HepG2 (cell line): ENCODE results near the gene CPNE2. TPM values are rescaled to one million over a fixed set of nuclear protein-coding genes. Genes with fewer than 3 reads are reported as not detected.

Source experiments
- ATAC-seq: fragments of 200-7000 bp; cut with Tn5 transposase; 3 replicates; pipeline ENCODE4 v1.9.1; 2020; ENCODE audit warnings: mild to moderate bottlenecking, moderate library complexity
- BruUV-seq: library from RNA; stranded (reverse); fragments of 400-500 nt; replicated peaks from 2 replicates; lab custom pipeline; 2021; lab: Mats Ljungman, UMichigan
- CTCF ChIA-PET: fragments of 300-600 bp; formaldehyde crosslinking; extraction: SDS; loops from one replicate; lab custom pipeline; 2021; ENCODE audit warnings: low total read pairs, inconsistent platforms, low intra/inter-chr PET ratio; lab: Yijun Ruan, JAX
- POLR2A ChIA-PET: fragments of 350-600 bp; sonication (Branson Sonifier 250); formaldehyde crosslinking; loops from one replicate; lab custom pipeline; 2020; ENCODE audit warnings: antibody characterized with exemption, inconsistent platforms; lab: Yijun Ruan, JAX
- DNase-seq: peaks from one replicate; pipeline ENCODE4 v3.0.0-alpha.2; 2015; ENCODE audit warnings: low spot score
- FAIRE-seq: peaks from 3 replicates; lab custom pipeline; 2011; peaks lifted over from hg19 to GRCh38; lab: Jason Lieb, UNC
- H2AFZ ChIP-seq: one replicate; pipeline ENCODE4 v1.6.1; 2011; ENCODE audit warnings: low read length, inconsistent platforms
- H3K27ac ChIP-seq: fragments of 300-600 bp; 3 replicates; pipeline ENCODE4 v1.8.0; 2011; ENCODE audit warnings: mixed run types, mild to moderate bottlenecking, mixed read lengths, low read length, inconsistent platforms; ENCODE audit not compliant: insufficient read depth; ENCODE audit errors: extremely low read length
- H3K27me3 ChIP-seq, 2 experiments: fragments of 200-600 bp in 1 of 2; 2 replicates in 1 of 2; 3 replicates in 1 of 2; pipeline versions ENCODE4 v1.6.0 to v1.8.0; 2011; ENCODE audit warnings: low read length in 2 of 2, mild to moderate bottlenecking in 2 of 2, moderate library complexity in 2 of 2, inconsistent platforms in 1 of 2; ENCODE audit not compliant: insufficient read depth in 2 of 2, control insufficient read depth in 1 of 2
- H3K36me3 ChIP-seq, 2 experiments: fragments of 200-600 bp in 1 of 2; replicated peaks in 1 of 2; 2 replicates in 1 of 2; 3 replicates in 1 of 2; pipeline versions ENCODE4 v1.5.1 to v1.8.0; 2011; ENCODE audit warnings: low read length in 2 of 2, inconsistent platforms in 1 of 2; ENCODE audit not compliant: insufficient read depth in 2 of 2, control insufficient read depth in 1 of 2
- H3K4me1 ChIP-seq: 2 replicates; pipeline ENCODE4 v1.5.1; 2012; ENCODE audit warnings: low read length, inconsistent platforms; ENCODE audit not compliant: insufficient read depth
- H3K4me2 ChIP-seq: 2 replicates; pipeline ENCODE4 v1.6.0; 2011; ENCODE audit warnings: low read depth, low read length, inconsistent platforms
- H3K4me3 ChIP-seq, 3 experiments: fragments of 200-600 bp in 1 of 3; sonication (generic), shearing (Covaris generic) in 1 of 3; replicated peaks in 1 of 3; 2 replicates each; pipeline ENCODE4 v1.5.1; 2011 to 2016; ENCODE audit warnings: low read length in 3 of 3, inconsistent platforms in 2 of 3, low read depth in 2 of 3, mild to moderate bottlenecking in 2 of 3, control low read depth in 1 of 3, mixed read lengths in 1 of 3; ENCODE audit not compliant: insufficient read depth in 1 of 3
- H3K79me2 ChIP-seq: one replicate; pipeline ENCODE4 v1.6.1; 2011; ENCODE audit warnings: low read length, inconsistent platforms; ENCODE audit not compliant: insufficient read depth
- H3K9ac ChIP-seq: 2 replicates; pipeline ENCODE4 v1.6.0; 2011; ENCODE audit warnings: mild to moderate bottlenecking, low read depth, low read length, inconsistent platforms; ENCODE audit not compliant: insufficient read depth
- H3K9me3 ChIP-seq: 2 replicates; pipeline ENCODE4 v1.5.1; 2012; ENCODE audit warnings: mild to moderate bottlenecking, low read length
- H4K20me1 ChIP-seq: 2 replicates; pipeline ENCODE4 v1.6.0; 2011; ENCODE audit warnings: inconsistent platforms, mild to moderate bottlenecking, low read length, moderate library complexity; ENCODE audit not compliant: insufficient read depth
- SP140L ChIP-seq: sonication (generic); formaldehyde crosslinking; IDR thresholded peaks from 2 replicates; pipeline ENCODE4 v1.4.0; 2020; ENCODE audit warnings: missing genetic modification reagents, borderline replicate concordance
- ZFP36 ChIP-seq: fragments of 150-350 bp; IDR thresholded peaks from 2 replicates; pipeline ENCODE4 v1.6.1; 2018; ENCODE audit warnings: borderline replicate concordance, low read length, low read depth; ENCODE audit not compliant: partially characterized antibody
- ZMYM2 ChIP-seq: sonication (generic); formaldehyde crosslinking; IDR thresholded peaks from 2 replicates; pipeline ENCODE4 v1.8.0; 2022; ENCODE audit warnings: mild to moderate bottlenecking, missing genetic modification reagents
- ZSCAN20 ChIP-seq: sonication (generic); formaldehyde crosslinking; IDR thresholded peaks from 2 replicates; pipeline ENCODE4 v1.4.0; 2020; ENCODE audit warnings: missing genetic modification reagents, mild to moderate bottlenecking, borderline replicate concordance
- WGBS: methylation state at CpG from one replicate; pipeline ENCODE4 v1.1.6; 2017; ENCODE audit warnings: low lambda C conversion rate; 5-methylcytosine and 5-hydroxymethylcytosine counted together
- in situ Hi-C: cut with HindIII; loops from 2 replicates; pipeline ENCODE4 v1.10.0; 2017; ENCODE audit warnings: low pct_unique_long_range_greater_than_20kb; ENCODE audit not compliant: extremely low pct_ligation_motif_present
- intact Hi-C: fragments of 100-400 bp; cut with micrococcal nuclease; formaldehyde crosslinking; loops from one replicate; pipeline ENCODE4 v1.10.0; 2022; ENCODE audit not compliant: unreplicated experiment
- polyA plus RNA-seq, 8 experiments: library from polyadenylated mRNA; depleted of rRNA in 3 of 8; stranded (reverse) in 7 of 8; unstranded in 1 of 8; fragments of >200 nt; fragmentation: Illumina TruSeq in 4 of 8; extraction: Trizol in 4 of 8; gene quantifications; 2 replicates each; pipeline versions ENCODE4 v1.2.1 to v1.2.3, GENCODE V29; 2011 to 2016; ENCODE audit warnings: low read depth in 4 of 8, missing spikeins in 1 of 8, mixed read lengths in 1 of 8; ENCODE audit not compliant: insufficient read depth in 1 of 8
- total RNA-seq, 5 experiments: library from RNA; depleted of rRNA; stranded (reverse); fragments of >200 nt; fragmentation: Illumina TruSeq; extraction: Trizol; gene quantifications; 2 replicates each; pipeline ENCODE4 v1.2.3, GENCODE V29; 2016; ENCODE audit warnings: low read depth in 1 of 5
- TF ChIP-seq, protein P1 (sequence below): IDR thresholded peaks from 2 replicates; pipeline ENCODE4 v1.6.1; 2016; ENCODE audit warnings: missing compliant biosample characterization, missing genetic modification reagents, borderline replicate concordance
- TF ChIP-seq, protein P2 (sequence below): sonication (generic); formaldehyde crosslinking; IDR thresholded peaks from 2 replicates; pipeline ENCODE4 v1.5.0; 2020; ENCODE audit warnings: mild to moderate bottlenecking, missing genetic modification reagents

Gene CPNE2
- total and polyA plus RNA-seq, 2 of the 13 experiments (the other 11 are each of a cell fraction or from before 2014, with no cell fraction given) = 10.6 to 23.3 TPM

DNA sequence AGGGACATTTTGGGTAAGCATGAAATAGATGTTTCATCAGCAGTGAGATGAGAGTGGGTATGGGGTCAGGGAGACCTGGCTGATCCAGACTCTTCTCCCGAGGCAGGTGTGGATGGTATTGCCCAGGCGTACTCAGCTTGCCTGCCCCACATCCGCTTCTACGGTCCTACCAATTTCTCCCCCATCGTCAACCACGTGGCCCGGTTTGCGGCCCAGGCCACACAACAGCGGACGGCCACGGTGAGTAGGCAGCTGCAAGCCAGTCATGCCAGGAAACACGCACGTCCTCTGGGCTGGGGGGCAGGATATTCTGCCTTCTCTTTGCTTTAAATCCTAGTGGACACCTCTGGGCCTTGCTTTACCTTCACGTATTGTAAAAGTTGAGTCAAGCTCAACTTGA, 44.7 kb downstream of the CPNE2 start:
- intact Hi-C loops = no loop called here
- TF ChIP-seq SP140L (CRISPR knock-in tag) = no peak
- no peak for TF ChIP-seq ZFP36
- TF ChIP-seq, protein P1, sequence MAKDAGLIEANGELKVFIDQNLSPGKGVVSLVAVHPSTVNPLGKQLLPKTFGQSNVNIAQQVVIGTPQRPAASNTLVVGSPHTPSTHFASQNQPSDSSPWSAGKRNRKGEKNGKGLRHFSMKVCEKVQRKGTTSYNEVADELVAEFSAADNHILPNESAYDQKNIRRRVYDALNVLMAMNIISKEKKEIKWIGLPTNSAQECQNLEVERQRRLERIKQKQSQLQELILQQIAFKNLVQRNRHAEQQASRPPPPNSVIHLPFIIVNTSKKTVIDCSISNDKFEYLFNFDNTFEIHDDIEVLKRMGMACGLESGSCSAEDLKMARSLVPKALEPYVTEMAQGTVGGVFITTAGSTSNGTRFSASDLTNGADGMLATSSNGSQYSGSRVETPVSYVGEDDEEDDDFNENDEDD = no peak
- TF ChIP-seq ZSCAN20 (CRISPR knock-in tag) = no peak
- no peak for TF ChIP-seq ZMYM2 (CRISPR knock-in tag)
- TF ChIP-seq, protein P2, sequence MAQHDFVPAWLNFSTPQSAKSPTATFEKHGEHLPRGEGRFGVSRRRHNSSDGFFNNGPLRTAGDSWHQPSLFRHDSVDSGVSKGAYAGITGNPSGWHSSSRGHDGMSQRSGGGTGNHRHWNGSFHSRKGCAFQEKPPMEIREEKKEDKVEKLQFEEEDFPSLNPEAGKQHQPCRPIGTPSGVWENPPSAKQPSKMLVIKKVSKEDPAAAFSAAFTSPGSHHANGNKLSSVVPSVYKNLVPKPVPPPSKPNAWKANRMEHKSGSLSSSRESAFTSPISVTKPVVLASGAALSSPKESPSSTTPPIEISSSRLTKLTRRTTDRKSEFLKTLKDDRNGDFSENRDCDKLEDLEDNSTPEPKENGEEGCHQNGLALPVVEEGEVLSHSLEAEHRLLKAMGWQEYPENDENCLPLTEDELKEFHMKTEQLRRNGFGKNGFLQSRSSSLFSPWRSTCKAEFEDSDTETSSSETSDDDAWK (CRISPR knock-in tag) = no peak
- TF ChIP-seq, all 625 proteins: peak for 0
- Histone ChIP-seq H3K27ac (no peak overlapping the region), H3K9ac (no peak overlapping the region), H4K20me1 (no peaks in the 10 kb centered on the region), H3K4me2 (no peak overlapping the region), H3K36me3 (no peaks in the 10 kb centered on the region), H3K9me3 (no peaks in the 10 kb centered on the region), H2AFZ (no peak overlapping the region), H3K4me3 (no peak overlapping the region), H3K79me2 (no peaks in the 10 kb centered on the region), H3K27me3 (no peaks in the 10 kb centered on the region), H3K4me1 (peaks cover 17% of the 10 kb centered on the region)
- BruUV-seq = no TSS peak
- no peak for DNase-seq
- FAIRE-seq = no peak
- 84% methylated on average over 14 of the region's 14 CpGs for WGBS
- no peak for ATAC-seq
- POLR2A ChIA-PET = interaction anchor here (1.3 kb wide), 1 partner anchor 13 kb away, joined by 4 read pairs; no protein-coding TSS in a partner anchor
- CTCF ChIA-PET = no interaction called here
- in situ Hi-C loops = no loop called here
